ENCODE data around the gene GLB1L.

- TF ChIP-seq CTCF (IDR thresholded peaks at IDR 0.05), result no peak
- no peak for TF ChIP-seq POLR2A (IDR thresholded peaks at IDR 0.05)
- TF ChIP-seq POLR2AphosphoS5 (IDR thresholded peaks at IDR 0.05), result no peak
Observed at GRCh38 chr2:219289195-219289536, 43.9 kb upstream of the GLB1L start.
